ENCODE measurements around the gene RAB28. TPM values are rescaled to one million over a fixed set of nuclear protein-coding genes. Genes with fewer than 3 reads are reported as not detected.

RAB28 gene
- total and polyA plus RNA-seq, 4 donors, result 11.3 to 27.7 (median 15.0) TPM

GRCh38 chr4:13329963-13330362 lies 154.2 kb downstream of the RAB28 start:
- no peaks in the 10 kb centered on the region for H3K27me3 ChIP-seq (ENCODE audit: control insufficient read depth in 3 of 3, insufficient read depth in 3 of 3, low read length in 2 of 3)
- no peak overlapping the region for H3K4me3 ChIP-seq
- no peak overlapping the region for H3K27ac ChIP-seq (ENCODE audit: low read depth in 1 of 2, low read length in 1 of 2)
- peaks cover 0 to 2% (median 0%) of the 10 kb centered on the region in 4 donors for H3K9me3 ChIP-seq (ENCODE audit: control insufficient read depth in 4 of 4, insufficient read depth in 3 of 4, low read length in 3 of 4)
- ATAC-seq (ENCODE audit: insufficient read depth, low FRiP score) (no peak), DNase-seq (no peak)
- H3K4me1 ChIP-seq (ENCODE audit: control insufficient read depth in 5 of 5, insufficient read depth in 5 of 5, low read length in 5 of 5), result peaks cover 0 to 18% (median 6%) of the 10 kb centered on the region in 5 donors
- no peak overlapping the region for H3K9ac ChIP-seq (ENCODE audit: insufficient read depth in 1 of 2, low read length in 2 of 2)
- TF ChIP-seq CTCF (IDR thresholded peaks at IDR 0.05; ENCODE audit: control extremely low read depth, extremely low read depth), result no peak
- 97 to 100% methylated on average over 3 of the region's 3 CpGs for WGBS, 2 donors
- no peaks in the 10 kb centered on the region for H3K36me3 ChIP-seq (ENCODE audit: control insufficient read depth in 4 of 4, insufficient read depth in 4 of 4, low read length in 4 of 4)

- 55 to 77% methylated on average over 1 of the region's 1 CpG for WGBS, 2 donors
- Histone ChIP-seq H3K9me3 (ENCODE audit: control insufficient read depth in 4 of 4, insufficient read depth in 3 of 4, low read length in 3 of 4) (peaks cover 0 to 2% (median 0%) of the 10 kb centered on the region in 4 donors), H3K4me3 (no peak overlapping the region), H3K9ac (ENCODE audit: insufficient read depth in 1 of 2, low read length in 2 of 2) (no peak overlapping the region), H3K4me1 (ENCODE audit: control insufficient read depth in 5 of 5, insufficient read depth in 5 of 5, low read length in 5 of 5) (peaks cover 0 to 18% (median 6%) of the 10 kb centered on the region in 5 donors), H3K36me3 (ENCODE audit: control insufficient read depth in 4 of 4, insufficient read depth in 4 of 4, low read length in 4 of 4) (no peaks in the 10 kb centered on the region), H3K27ac (ENCODE audit: low read depth in 1 of 2, low read length in 1 of 2) (no peak overlapping the region), H3K27me3 (ENCODE audit: control insufficient read depth in 3 of 3, insufficient read depth in 3 of 3, low read length in 2 of 3) (no peaks in the 10 kb centered on the region)
- ATAC-seq (ENCODE audit: insufficient read depth, low FRiP score) (no peak), DNase-seq (no peak)
- no peak for TF ChIP-seq CTCF (IDR thresholded peaks at IDR 0.05; ENCODE audit: control extremely low read depth, extremely low read depth)
Measured at GRCh38 chr4:13329340-13329850, 154.7 kb downstream of the RAB28 start.

- no peak overlapping the region for H3K27ac ChIP-seq (ENCODE audit: low read depth in 1 of 2, low read length in 1 of 2)
- H3K9ac ChIP-seq (ENCODE audit: insufficient read depth in 1 of 2, low read length in 2 of 2), result no peak overlapping the region
- H3K27me3 ChIP-seq (ENCODE audit: control insufficient read depth in 3 of 3, insufficient read depth in 3 of 3, low read length in 2 of 3), result no peaks in the 10 kb centered on the region
- no peak for ATAC-seq (ENCODE audit: insufficient read depth, low FRiP score)
- no peaks in the 10 kb centered on the region for H3K36me3 ChIP-seq (ENCODE audit: control insufficient read depth in 4 of 4, insufficient read depth in 4 of 4, low read length in 4 of 4)
- WGBS, 2 donors, result 76 to 91% methylated on average over 2 of the region's 2 CpGs
- peaks cover 0 to 18% (median 6%) of the 10 kb centered on the region in 5 donors for H3K4me1 ChIP-seq (ENCODE audit: control insufficient read depth in 5 of 5, insufficient read depth in 5 of 5, low read length in 5 of 5)
- no peak overlapping the region for H3K4me3 ChIP-seq
- H3K9me3 ChIP-seq (ENCODE audit: control insufficient read depth in 4 of 4, insufficient read depth in 3 of 4, low read length in 3 of 4), result peaks cover 0 to 2% (median 0%) of the 10 kb centered on the region in 4 donors
- TF ChIP-seq CTCF (IDR thresholded peaks at IDR 0.05; ENCODE audit: control extremely low read depth, extremely low read depth), result no peak
- no peak for DNase-seq
Measured at GRCh38 chr4:13328591-13328990, 155.5 kb downstream of the RAB28 start.

GRCh38 chr4:13327991-13328390 lies 156.1 kb downstream of the RAB28 start:
- DNase-seq, result no peak
- H3K4me3 ChIP-seq, result no peak overlapping the region
- TF ChIP-seq CTCF (IDR thresholded peaks at IDR 0.05; ENCODE audit: control extremely low read depth, extremely low read depth), result no peak
- ATAC-seq (ENCODE audit: insufficient read depth, low FRiP score), result no peak
- H3K4me1 ChIP-seq (ENCODE audit: control insufficient read depth in 5 of 5, insufficient read depth in 5 of 5, low read length in 5 of 5), result peaks cover 0 to 18% (median 6%) of the 10 kb centered on the region in 5 donors
- no peak overlapping the region for H3K9ac ChIP-seq (ENCODE audit: insufficient read depth in 1 of 2, low read length in 2 of 2)
- peaks cover 0 to 2% (median 0%) of the 10 kb centered on the region in 4 donors for H3K9me3 ChIP-seq (ENCODE audit: control insufficient read depth in 4 of 4, insufficient read depth in 3 of 4, low read length in 3 of 4)
- no peak overlapping the region for H3K27ac ChIP-seq (ENCODE audit: low read depth in 1 of 2, low read length in 1 of 2)
- WGBS, 2 donors, result 94 to 95% methylated on average over 3 of the region's 3 CpGs
- no peaks in the 10 kb centered on the region for H3K36me3 ChIP-seq (ENCODE audit: control insufficient read depth in 4 of 4, insufficient read depth in 4 of 4, low read length in 4 of 4)
- no peaks in the 10 kb centered on the region for H3K27me3 ChIP-seq (ENCODE audit: control insufficient read depth in 3 of 3, insufficient read depth in 3 of 3, low read length in 2 of 3)

All from lung (tissue), 12 donors.